Keratinocyte (primary cell): ENCODE results near the gene PCARE. TPM values are rescaled to one million over a fixed set of nuclear protein-coding genes. Genes with fewer than 3 reads are reported as not detected.

Experiments used
- DNase-seq: peaks from one replicate; pipeline ENCODE4 v3.0.0-alpha.2; 2011; ENCODE audit warnings: low read depth, missing footprints, low spot score
- FAIRE-seq: peaks from 2 replicates; lab custom pipeline; 2011; peaks lifted over from hg19 to GRCh38; lab: Jason Lieb, UNC
- H2AFZ ChIP-seq: 2 replicates; pipeline ENCODE4 v1.6.0; 2012; ENCODE audit warnings: low read length, control low read depth, inconsistent platforms; ENCODE audit not compliant: control insufficient read depth
- H3K27ac ChIP-seq: 2 replicates; pipeline ENCODE4 v1.5.1; 2011; ENCODE audit warnings: low read length; ENCODE audit not compliant: control insufficient read depth, insufficient read depth
- H3K27me3 ChIP-seq: 3 replicates; pipeline ENCODE4 v1.6.0; 2011; ENCODE audit warnings: low read length; ENCODE audit not compliant: control insufficient read depth, insufficient read depth; ENCODE audit errors: extremely low read depth
- H3K36me3 ChIP-seq, 2 experiments: 2 replicates in 1 of 2; 3 replicates in 1 of 2; pipeline ENCODE4 v1.5.1; 2011; ENCODE audit warnings: low read length in 2 of 2, mild to moderate bottlenecking in 1 of 2; ENCODE audit not compliant: control insufficient read depth in 2 of 2, insufficient read depth in 2 of 2; ENCODE audit errors: extremely low read depth in 1 of 2
- H3K4me1 ChIP-seq: 3 replicates; pipeline ENCODE4 v1.5.1; 2011; ENCODE audit warnings: low read length; ENCODE audit not compliant: control insufficient read depth, insufficient read depth; ENCODE audit errors: extremely low read depth
- H3K4me2 ChIP-seq: 3 replicates; pipeline ENCODE4 v1.6.0; 2011; ENCODE audit warnings: low read depth, low read length; ENCODE audit not compliant: control insufficient read depth, insufficient read depth; ENCODE audit errors: extremely low read depth
- H3K4me3 ChIP-seq, 3 experiments: fragments of 200-600 bp in 1 of 3; sonication (generic) in 1 of 3; 2 replicates in 2 of 3; 3 replicates in 1 of 3; pipeline ENCODE4 v1.5.1; 2011 to 2016; ENCODE audit warnings: low read length in 3 of 3, mild to moderate bottlenecking in 3 of 3, control low read depth in 2 of 3, inconsistent platforms in 1 of 3, low read depth in 1 of 3, mixed read lengths in 1 of 3, mixed run types in 1 of 3, moderate library complexity in 1 of 3; ENCODE audit not compliant: control insufficient read depth in 2 of 3, insufficient read depth in 2 of 3; ENCODE audit errors: extremely low read depth in 1 of 3
- H3K79me2 ChIP-seq: 2 replicates; pipeline ENCODE4 v1.6.0; 2012; ENCODE audit warnings: low read length; ENCODE audit not compliant: control insufficient read depth, insufficient read depth
- H3K9ac ChIP-seq: 3 replicates; pipeline ENCODE4 v1.6.0; 2011; ENCODE audit warnings: low read length; ENCODE audit not compliant: control insufficient read depth, insufficient read depth; ENCODE audit errors: extremely low read depth
- H3K9me1 ChIP-seq: 3 replicates; pipeline ENCODE4 v1.6.0; 2011; ENCODE audit warnings: low read length; ENCODE audit not compliant: control insufficient read depth, insufficient read depth; ENCODE audit errors: extremely low read depth
- H3K9me3 ChIP-seq: 2 replicates; pipeline ENCODE4 v1.5.1; 2012; ENCODE audit warnings: low read depth, low read length; ENCODE audit not compliant: control insufficient read depth
- H4K20me1 ChIP-seq: 3 replicates; pipeline ENCODE4 v1.6.0; 2011; ENCODE audit warnings: low read length; ENCODE audit not compliant: control insufficient read depth, insufficient read depth; ENCODE audit errors: extremely low read depth
- EZH2 ChIP-seq: IDR thresholded peaks from one replicate; pipeline ENCODE4 v1.6.1; 2012; ENCODE audit warnings: inconsistent platforms, mild to moderate bottlenecking, low read length, moderate library complexity
- dilution Hi-C: fragments of 300-500 bp; cut with MboI; formaldehyde crosslinking; loops from one replicate; pipeline ENCODE4 v1.7.0; 2020; ENCODE audit warnings: low sequenced_read_pairs; ENCODE audit not compliant: extremely low pct_ligation_motif_present
- polyA plus RNA-seq, 5 experiments: library from polyadenylated mRNA; depleted of rRNA in 3 of 5; stranded (reverse) in 3 of 5; stranded (forward) in 1 of 5; unstranded in 1 of 5; fragments of >200 nt; gene quantifications; 1 replicate in 1 of 5; 2 replicates in 3 of 5; 3 replicates in 1 of 5; pipeline versions ENCODE4 v1.2.1 to v1.2.3, GENCODE V29; 2011 to 2012; ENCODE audit warnings: missing spikeins in 2 of 5, low read depth in 1 of 5, low replicate concordance in 1 of 5
- TF ChIP-seq, protein P1 (sequence below), 3 experiments: IDR thresholded peaks in 1 of 3; conservative IDR thresholded peaks in 1 of 3; optimal IDR thresholded peaks in 1 of 3; 2 replicates in 2 of 3; 3 replicates in 1 of 3; pipeline versions ENCODE3 to v1.5.1; 2011; ENCODE audit warnings: low read length in 3 of 3, mild to moderate bottlenecking in 3 of 3, moderate library complexity in 2 of 3, control low read depth in 1 of 3, inconsistent platforms in 1 of 3; ENCODE audit not compliant: insufficient read depth in 2 of 3; ENCODE audit errors: extremely low read depth in 1 of 3

The PCARE gene
- polyA plus RNA-seq, 1 donor (not counting 4 experiments of a cell fraction or from before 2014, with no cell fraction given) = not detected

- no peak overlapping the region for H3K27ac ChIP-seq
Measured at GRCh38 chr2:29064346-29064715, 10.0 kb downstream of the PCARE start.

DNA sequence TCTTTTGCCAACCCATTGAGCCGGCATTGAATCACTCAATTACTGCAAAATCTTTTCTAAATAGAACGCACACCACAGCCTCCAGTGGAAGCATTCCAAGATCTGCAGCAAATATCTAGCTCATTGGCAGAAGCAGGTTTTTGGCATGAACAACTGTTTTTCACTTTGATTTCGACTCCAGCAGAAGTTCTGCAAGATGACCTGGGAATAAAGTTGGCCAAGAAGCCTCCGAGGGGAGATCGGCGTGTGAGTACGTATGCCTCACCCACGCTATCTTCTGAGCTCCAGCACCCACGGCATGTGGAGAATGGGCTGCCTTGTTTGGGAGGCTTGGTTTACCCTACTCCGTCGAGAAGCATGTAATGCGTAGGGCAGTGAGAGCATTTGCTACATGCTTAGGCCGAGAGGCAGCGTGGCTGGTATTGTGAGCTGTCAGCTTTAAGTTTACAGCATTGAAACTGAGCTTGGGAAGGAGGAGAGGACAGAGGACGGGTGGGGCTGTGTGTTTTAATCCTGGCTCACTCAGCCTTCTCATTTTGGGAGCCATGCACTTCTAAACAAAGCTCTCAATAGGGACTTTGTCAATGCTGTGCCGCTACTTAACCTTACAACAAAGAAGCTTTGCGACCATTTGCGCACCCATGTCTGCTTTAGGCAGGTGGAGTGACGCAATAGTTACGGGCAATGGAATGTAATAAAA, 10.5 kb downstream of the PCARE start:
- H4K20me1 ChIP-seq = no peaks in the 10 kb centered on the region
- dilution Hi-C loops = loop anchor here (25.0 kb wide), 1 partner anchor 124 kb away; no protein-coding TSS in a partner anchor
- H3K4me3 ChIP-seq = no peak overlapping the region
- no peak overlapping the region for H3K9ac ChIP-seq
- no peaks in the 10 kb centered on the region for H3K36me3 ChIP-seq
- no peak for DNase-seq
- no peaks in the 10 kb centered on the region for H3K27me3 ChIP-seq
- no peaks in the 10 kb centered on the region for H3K79me2 ChIP-seq
- peak; percentile 62 for FAIRE-seq
- TF ChIP-seq EZH2 = no peak
- no peak overlapping the region for H3K27ac ChIP-seq
- peaks cover 54% of the 10 kb centered on the region for H3K4me1 ChIP-seq
- no peaks in the 10 kb centered on the region for H3K9me1 ChIP-seq
- H3K9me3 ChIP-seq = no peaks in the 10 kb centered on the region
- H3K4me2 ChIP-seq = peak overlapping the region; percentile 42
- peak overlapping the region; percentile 32 for H2AFZ ChIP-seq

More at GRCh38 chr2:29064346-29064715, 10.0 kb downstream of the PCARE start:
- H3K4me2 ChIP-seq = peak overlapping the region; percentile 42
- DNase-seq (no peak), FAIRE-seq (no peak)
- no peaks in the 10 kb centered on the region for H3K36me3 ChIP-seq
- peaks cover 54% of the 10 kb centered on the region for H3K4me1 ChIP-seq
- H3K4me3 ChIP-seq = no peak overlapping the region
- no peaks in the 10 kb centered on the region for H4K20me1 ChIP-seq
- dilution Hi-C loops = loop anchor here (25.0 kb wide), 1 partner anchor 123 kb away; no protein-coding TSS in a partner anchor
- H3K9me1 ChIP-seq = no peaks in the 10 kb centered on the region
- H3K27me3 ChIP-seq = no peaks in the 10 kb centered on the region
- no peaks in the 10 kb centered on the region for H3K79me2 ChIP-seq
- no peaks in the 10 kb centered on the region for H3K9me3 ChIP-seq
- H3K9ac ChIP-seq = no peak overlapping the region
- TF ChIP-seq EZH2 = no peak
- TF ChIP-seq, protein P1, sequence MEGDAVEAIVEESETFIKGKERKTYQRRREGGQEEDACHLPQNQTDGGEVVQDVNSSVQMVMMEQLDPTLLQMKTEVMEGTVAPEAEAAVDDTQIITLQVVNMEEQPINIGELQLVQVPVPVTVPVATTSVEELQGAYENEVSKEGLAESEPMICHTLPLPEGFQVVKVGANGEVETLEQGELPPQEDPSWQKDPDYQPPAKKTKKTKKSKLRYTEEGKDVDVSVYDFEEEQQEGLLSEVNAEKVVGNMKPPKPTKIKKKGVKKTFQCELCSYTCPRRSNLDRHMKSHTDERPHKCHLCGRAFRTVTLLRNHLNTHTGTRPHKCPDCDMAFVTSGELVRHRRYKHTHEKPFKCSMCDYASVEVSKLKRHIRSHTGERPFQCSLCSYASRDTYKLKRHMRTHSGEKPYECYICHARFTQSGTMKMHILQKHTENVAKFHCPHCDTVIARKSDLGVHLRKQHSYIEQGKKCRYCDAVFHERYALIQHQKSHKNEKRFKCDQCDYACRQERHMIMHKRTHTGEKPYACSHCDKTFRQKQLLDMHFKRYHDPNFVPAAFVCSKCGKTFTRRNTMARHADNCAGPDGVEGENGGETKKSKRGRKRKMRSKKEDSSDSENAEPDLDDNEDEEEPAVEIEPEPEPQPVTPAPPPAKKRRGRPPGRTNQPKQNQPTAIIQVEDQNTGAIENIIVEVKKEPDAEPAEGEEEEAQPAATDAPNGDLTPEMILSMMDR (optimal IDR thresholded peaks at IDR 0.05 in 1 of 3, IDR thresholded peaks at IDR 0.05 in 1 of 3, conservative IDR thresholded peaks at IDR 0.05 in 1 of 3; ENCODE audit: extremely low read depth in 1 of 3, insufficient read depth in 2 of 3, low read length in 3 of 3) = no peak
- H2AFZ ChIP-seq = no peak overlapping the region
